Cardiac muscle cell (in vitro differentiated cells and primary cell): Measurements from ENCODE around the gene VCL. TPM values are rescaled to one million over a fixed set of nuclear protein-coding genes. Genes with fewer than 3 reads are reported as not detected.

Source experiments
- DNase-seq, 2 donors: peaks; one replicate each; pipeline versions ENCODE4 v3.0.0 to v3.0.0-alpha.2; 2010 to 2017; ENCODE audit warnings: low read depth in 1 of 2, low spot score in 1 of 2
- H3K27ac ChIP-seq: fragments of 200-600 bp; sonication (generic); 2 replicates; pipeline ENCODE4 v1.5.1; 2016
- H3K27me3 ChIP-seq: fragments of 200-600 bp; sonication (generic); 2 replicates; pipeline ENCODE4 v1.6.0; 2016; ENCODE audit warnings: control low read depth
- H3K36me3 ChIP-seq: fragments of 200-600 bp; sonication (generic); 2 replicates; pipeline ENCODE4 v1.5.1; 2016; ENCODE audit warnings: control low read depth
- H3K4me1 ChIP-seq: fragments of 200-600 bp; sonication (generic); 2 replicates; pipeline ENCODE4 v1.8.1; 2017; ENCODE audit warnings: low read depth, mild to moderate bottlenecking, mixed run types
- H3K4me3 ChIP-seq: fragments of 200-600 bp; sonication (generic); 2 replicates; pipeline ENCODE4 v1.5.1; 2016; ENCODE audit warnings: mild to moderate bottlenecking
- H3K9me3 ChIP-seq: fragments of 200-600 bp; sonication (generic); 2 replicates; pipeline ENCODE4 v1.5.1; 2017; ENCODE audit warnings: low read depth, mild to moderate bottlenecking, control low read depth
- polyA plus RNA-seq: library from polyadenylated mRNA; unstranded; fragments of >200 nt; fragmentation: Nextera tagmentation; extraction: Ambion mirVana; gene quantifications from 2 replicates; pipeline ENCODE4 v1.2.1, GENCODE V29; 2016
- total RNA-seq: library from RNA; depleted of rRNA; stranded (reverse); fragments of >200 nt; gene quantifications from 2 replicates; pipeline ENCODE4 v1.2.3, GENCODE V29; 2016
- TF ChIP-seq, protein P1 (sequence below): IDR thresholded peaks from 2 replicates; pipeline ENCODE4 v1.5.1; 2012; ENCODE audit warnings: low read depth, mild to moderate bottlenecking, low read length

VCL gene
- total and polyA plus RNA-seq, 2 experiments from 2014 or later: 118 to 167 TPM

DNA sequence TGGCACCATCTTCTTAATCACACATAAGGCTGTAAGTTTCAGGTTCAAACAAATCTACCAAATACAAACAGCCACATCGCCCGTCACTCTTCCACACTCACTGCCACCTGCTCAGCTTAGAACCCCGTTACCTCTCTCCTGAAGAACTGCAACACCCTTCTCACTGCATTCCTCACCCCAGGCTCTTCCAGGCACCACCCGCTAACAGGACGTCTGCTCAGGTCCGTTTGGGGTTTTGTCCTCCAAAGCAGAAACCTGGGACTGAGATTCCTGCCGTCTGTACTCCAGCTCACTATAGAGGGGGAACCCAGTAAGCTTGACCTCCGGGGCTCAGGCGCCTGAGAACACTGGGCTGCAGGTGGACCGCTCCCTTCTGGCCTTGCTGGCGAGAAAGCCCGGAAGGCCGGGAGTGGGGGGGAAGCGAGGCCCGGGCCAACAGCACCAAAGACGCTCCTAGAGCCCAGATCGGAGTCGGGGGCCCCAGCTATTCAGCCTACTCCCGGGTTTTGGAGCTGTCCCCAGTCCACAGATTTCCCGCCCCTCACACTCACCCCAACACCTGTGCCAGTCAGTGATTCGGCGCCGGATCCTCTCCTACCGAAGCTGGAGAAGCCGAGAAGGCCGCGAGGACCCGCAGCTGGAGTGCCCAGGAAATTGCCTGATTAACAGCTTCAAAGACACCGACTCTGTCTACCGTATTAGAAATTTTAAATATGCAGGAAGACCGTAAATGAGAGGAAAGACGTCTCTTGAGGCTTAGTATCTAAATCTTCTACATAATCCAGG, 152.5 kb downstream of the VCL start, which contains the start of gene AP3M1:
Gene AP3M1 (minus strand): TSS at position 625 of the 786 bp plus-strand sequence. CDS start 12,449 bp downstream, outside the sequence.
- Histone ChIP-seq H3K4me1 (peaks cover 28% of the 10 kb centered on the region), H3K27ac (peak within 1 kb of the TSS; percentile 99), H3K4me3 (peak within 1 kb of the TSS; percentile 67), H3K27me3 (no peaks in the 10 kb centered on the region), H3K9me3 (no peaks in the 10 kb centered on the region), H3K36me3 (no peaks in the 10 kb centered on the region)
- DNase-seq: peak in 1 of 2 donors; percentile 92
- TF ChIP-seq, protein P1, sequence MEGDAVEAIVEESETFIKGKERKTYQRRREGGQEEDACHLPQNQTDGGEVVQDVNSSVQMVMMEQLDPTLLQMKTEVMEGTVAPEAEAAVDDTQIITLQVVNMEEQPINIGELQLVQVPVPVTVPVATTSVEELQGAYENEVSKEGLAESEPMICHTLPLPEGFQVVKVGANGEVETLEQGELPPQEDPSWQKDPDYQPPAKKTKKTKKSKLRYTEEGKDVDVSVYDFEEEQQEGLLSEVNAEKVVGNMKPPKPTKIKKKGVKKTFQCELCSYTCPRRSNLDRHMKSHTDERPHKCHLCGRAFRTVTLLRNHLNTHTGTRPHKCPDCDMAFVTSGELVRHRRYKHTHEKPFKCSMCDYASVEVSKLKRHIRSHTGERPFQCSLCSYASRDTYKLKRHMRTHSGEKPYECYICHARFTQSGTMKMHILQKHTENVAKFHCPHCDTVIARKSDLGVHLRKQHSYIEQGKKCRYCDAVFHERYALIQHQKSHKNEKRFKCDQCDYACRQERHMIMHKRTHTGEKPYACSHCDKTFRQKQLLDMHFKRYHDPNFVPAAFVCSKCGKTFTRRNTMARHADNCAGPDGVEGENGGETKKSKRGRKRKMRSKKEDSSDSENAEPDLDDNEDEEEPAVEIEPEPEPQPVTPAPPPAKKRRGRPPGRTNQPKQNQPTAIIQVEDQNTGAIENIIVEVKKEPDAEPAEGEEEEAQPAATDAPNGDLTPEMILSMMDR: no peak

DNA sequence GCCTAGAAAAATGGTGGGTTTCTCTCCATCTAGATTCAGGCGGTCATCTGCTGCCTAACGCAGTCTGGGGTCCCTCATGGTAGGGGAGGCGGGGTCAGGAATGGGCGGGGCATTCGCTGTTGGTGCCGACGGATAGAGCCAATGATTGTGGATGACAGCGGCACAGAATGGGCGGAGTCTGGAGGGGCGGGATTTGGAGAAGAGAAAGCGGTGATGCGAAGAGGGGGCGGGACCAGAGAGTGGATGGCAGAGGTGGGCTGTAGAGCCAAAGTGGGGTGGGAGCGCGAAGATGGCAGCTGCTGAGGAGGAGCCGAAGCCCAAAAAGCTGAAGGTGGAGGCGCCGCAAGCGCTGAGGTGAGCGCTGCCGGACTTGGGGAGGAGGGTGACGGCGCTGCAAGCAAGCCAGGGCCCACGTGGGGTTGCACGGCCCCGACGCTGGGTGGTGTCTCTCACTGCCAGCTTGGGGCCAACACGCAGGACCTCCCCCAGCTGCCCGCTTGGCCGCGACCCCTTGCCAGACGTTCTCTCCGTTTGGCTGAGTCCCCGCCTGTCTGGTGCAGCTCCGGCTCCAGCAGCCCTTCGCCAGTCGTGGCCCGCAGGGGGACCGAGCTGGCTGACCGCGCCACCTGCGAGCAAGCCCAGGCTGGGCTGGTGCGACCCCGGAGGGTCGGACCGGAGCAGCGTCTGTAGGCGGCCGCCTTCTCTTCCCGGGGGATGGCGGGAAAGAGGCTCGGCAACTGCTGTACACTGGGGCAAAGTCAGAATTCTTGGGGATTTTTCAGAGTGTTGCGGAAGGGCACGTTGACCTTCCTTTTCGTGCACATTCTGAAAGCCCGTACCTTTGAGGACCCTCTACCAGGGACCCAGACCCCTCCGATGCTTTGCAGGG, 153.3 kb downstream of the VCL start, which contains the start of gene ADK:
Gene ADK (plus strand): TSS at position 232 of the 889 bp plus-strand sequence. CDS start 58 bp downstream, at position 290.
- peak; percentile 99 for DNase-seq

DNA sequence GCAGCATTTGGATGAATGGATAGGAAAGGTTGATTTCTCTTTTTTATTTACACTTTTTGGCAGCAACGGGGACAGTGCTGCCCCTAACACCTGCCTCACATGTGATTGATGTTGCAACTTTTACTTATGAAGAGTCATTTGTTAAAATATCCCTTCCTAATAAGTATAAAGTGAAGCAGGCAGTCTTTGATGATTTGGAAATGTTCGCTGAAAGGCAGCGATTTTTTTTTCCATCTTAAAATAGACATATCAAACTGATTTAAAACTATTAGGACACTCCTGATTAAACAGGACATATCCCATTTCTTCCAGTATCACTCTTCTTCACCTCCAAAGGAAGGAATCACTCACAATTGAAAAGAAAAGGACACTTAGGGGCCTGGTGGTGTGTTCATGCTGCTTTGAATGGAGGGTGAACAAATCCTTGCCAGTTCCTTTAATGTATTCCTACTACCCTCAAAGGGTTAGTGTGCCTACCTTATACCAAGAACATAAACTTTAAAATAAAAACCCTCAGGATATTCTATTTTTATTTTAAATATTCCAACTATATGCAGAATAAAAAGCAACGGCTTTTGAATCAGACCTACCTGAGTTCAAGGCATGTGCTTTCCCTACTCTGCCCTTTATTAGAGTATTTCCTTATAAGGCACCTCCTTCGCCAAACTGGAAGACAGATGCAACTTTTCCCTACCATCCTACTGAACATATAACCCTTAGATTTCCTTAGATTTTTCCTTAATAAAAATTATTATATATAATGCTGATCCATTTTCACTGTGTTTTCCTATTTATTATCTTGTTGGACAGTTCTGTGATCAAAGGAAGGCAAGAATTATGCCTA, 154.2 kb downstream of the VCL start:
- TF ChIP-seq, protein P1: no peak
- Histone ChIP-seq H3K4me3 (peak overlapping the region; percentile 67), H3K27me3 (no peaks in the 10 kb centered on the region), H3K9me3 (no peaks in the 10 kb centered on the region), H3K4me1 (peaks cover 36% of the 10 kb centered on the region), H3K36me3 (no peaks in the 10 kb centered on the region), H3K27ac (peak overlapping the region; percentile 99)
- peak in 1 of 2 donors; percentile 9 for DNase-seq

More for the DNA sequence above, 153.3 kb downstream of the VCL start, which contains the start of gene ADK:
- no peaks in the 10 kb centered on the region for H3K9me3 ChIP-seq
- H3K27ac ChIP-seq: peak within 1 kb of the TSS; percentile 99
- TF ChIP-seq, protein P1: peak; percentile 22
- H3K4me3 ChIP-seq: peak within 1 kb of the TSS; percentile 67
- H3K27me3 ChIP-seq: no peaks in the 10 kb centered on the region
- H3K4me1 ChIP-seq: peaks cover 28% of the 10 kb centered on the region
- no peaks in the 10 kb centered on the region for H3K36me3 ChIP-seq

DNA sequence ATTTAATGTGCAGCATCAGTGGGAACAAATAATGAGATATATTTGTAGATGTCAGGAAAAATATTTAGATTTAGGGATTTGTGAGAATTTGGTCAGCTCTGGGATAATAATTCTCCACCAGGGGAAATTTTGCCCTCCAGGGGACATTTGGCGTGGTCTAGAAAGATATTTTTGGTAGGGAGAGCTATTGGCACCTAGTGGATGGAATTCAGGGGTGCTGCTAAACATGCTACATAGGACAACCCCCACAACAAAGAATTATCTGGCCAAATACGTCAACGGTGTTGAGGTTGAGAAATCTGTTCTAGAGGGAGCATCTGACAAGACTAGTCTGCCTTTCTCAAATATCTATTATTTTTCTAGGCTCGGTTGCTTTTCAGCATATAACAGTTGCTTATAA, 155.2 kb downstream of the VCL start:
- Histone ChIP-seq H3K36me3 (no peaks in the 10 kb centered on the region), H3K4me1 (peaks cover 39% of the 10 kb centered on the region), H3K9me3 (no peaks in the 10 kb centered on the region), H3K27ac (peak overlapping the region; percentile 62), H3K4me3 (peak overlapping the region; percentile 67), H3K27me3 (no peaks in the 10 kb centered on the region)
- TF ChIP-seq, protein P1: peak; percentile 60
- peak; percentile 45 to 84 for DNase-seq
